ENCODE measurements around the gene KANSL1L.

GRCh38 chr2:210034087-210034683, 137.0 kb downstream of the KANSL1L start:
- TF ChIP-seq POLR2A (IDR thresholded peaks at IDR 0.05), result no peak
- TF ChIP-seq CTCF (IDR thresholded peaks at IDR 0.05), result no peak
